A673 (cell line): ENCODE measurements around the gene PTPRK. TPM values are rescaled to one million over a fixed set of nuclear protein-coding genes. Genes with fewer than 3 reads are reported as not detected.

Experiments
- BruUV-seq: library from RNA; stranded (reverse); fragments of 400-500 nt; replicated peaks from 2 replicates; lab custom pipeline; 2021; lab: Mats Ljungman, UMichigan
- CTCF ChIA-PET: fragments of 300-600 bp; sonication (Branson Sonifier 250); formaldehyde crosslinking; loops from one replicate; lab custom pipeline; 2022; ENCODE audit warnings: antibody characterized with exemption; lab: Charles Lee
- POLR2A ChIA-PET: fragments of 300-600 bp; sonication (Branson Sonifier 250); formaldehyde crosslinking; loops from one replicate; lab custom pipeline; 2022; ENCODE audit warnings: antibody characterized with exemption; ENCODE audit not compliant: low non-redundant PET; lab: Charles Lee
- DNase-seq: peaks from one replicate; pipeline ENCODE4 v3.0.0-alpha.2; 2015; ENCODE audit warnings: low spot score
- H3K27ac ChIP-seq: fragments of 200-600 bp; sonication (generic); 2 replicates; pipeline ENCODE4 v1.5.1; 2016; ENCODE audit warnings: mixed run types, low read depth, mild to moderate bottlenecking, mixed read lengths, antibody characterized with exemption, low read length; ENCODE audit not compliant: poor library complexity, severe bottlenecking
- H3K27me3 ChIP-seq: fragments of 200-600 bp; sonication (generic); replicated peaks from 2 replicates; pipeline ENCODE4 v1.6.1; 2017; ENCODE audit warnings: mixed run types, low read depth, mild to moderate bottlenecking, mixed read lengths, antibody characterized with exemption, low read length; ENCODE audit not compliant: insufficient read depth, poor library complexity
- H3K36me3 ChIP-seq: fragments of 200-600 bp; sonication (generic); 2 replicates; pipeline ENCODE4 v1.6.1; 2016; ENCODE audit warnings: mixed run types, mild to moderate bottlenecking, mixed read lengths, antibody characterized with exemption, low read length; ENCODE audit not compliant: insufficient read depth, poor library complexity, severe bottlenecking
- H3K4me1 ChIP-seq: fragments of 200-600 bp; sonication (generic); 2 replicates; pipeline ENCODE4 v1.6.1; 2017; ENCODE audit warnings: mixed run types, mild to moderate bottlenecking, mixed read lengths, antibody characterized with exemption, low read length; ENCODE audit not compliant: insufficient read depth, poor library complexity, severe bottlenecking
- H3K4me3 ChIP-seq: fragments of 200-600 bp; sonication (generic); 2 replicates; pipeline ENCODE4 v1.5.1; 2016; ENCODE audit warnings: low read depth, mixed run types, mild to moderate bottlenecking, mixed read lengths, low read length; ENCODE audit not compliant: poor library complexity, severe bottlenecking
- H3K9me3 ChIP-seq: fragments of 200-600 bp; sonication (generic); 2 replicates; pipeline ENCODE4 v1.6.1; 2016; ENCODE audit warnings: mixed run types, low read depth, mild to moderate bottlenecking, mixed read lengths, antibody characterized with exemption, low read length; ENCODE audit not compliant: poor library complexity, severe bottlenecking
- CTCF ChIP-seq: fragments of 300-800, 200-600 bp; sonication (generic); conservative IDR thresholded peaks from 2 replicates; pipeline ENCODE4 v1.5.1; 2017; ENCODE audit warnings: low read depth, mild to moderate bottlenecking, antibody characterized with exemption, low read length, moderate library complexity, mixed read lengths
- EZH2 ChIP-seq: fragments of 200-600 bp; sonication (generic); IDR thresholded peaks from 2 replicates; pipeline ENCODE4 v1.6.1; 2017; ENCODE audit warnings: borderline replicate concordance, low read depth, mild to moderate bottlenecking, mixed read lengths, antibody characterized with exemption, low read length; ENCODE audit not compliant: poor library complexity, severe bottlenecking
- intact Hi-C: fragments of 100-400 bp; cut with micrococcal nuclease; formaldehyde crosslinking; loops from one replicate; pipeline ENCODE4 v1.10.0; 2022; ENCODE audit not compliant: unreplicated experiment
- total RNA-seq: library from RNA; stranded (reverse); gene quantifications from 2 replicates; pipeline ENCODE4 v1.2.3, GENCODE V29; 2021

Gene PTPRK
- total RNA-seq, 1 experiment from 2014 or later, result 77.3 TPM

GRCh38 chr6:128271011-128271410 is 249.4 kb downstream of the PTPRK start:
- no peaks in the 10 kb centered on the region for H3K36me3 ChIP-seq
- H3K9me3 ChIP-seq, result no peaks in the 10 kb centered on the region
- TF ChIP-seq CTCF (no peak), EZH2 (no peak)
- no peak overlapping the region for H3K4me3 ChIP-seq
- H3K4me1 ChIP-seq, result peaks cover 5% of the 10 kb centered on the region
- H3K27ac ChIP-seq, result no peak overlapping the region
- no peak for DNase-seq
- no TSS peak for BruUV-seq
- ChIA-PET POLR2A (no interaction called here), CTCF (no interaction called here)
- no peaks in the 10 kb centered on the region for H3K27me3 ChIP-seq
- intact Hi-C loops, result no loop called here

GRCh38 chr6:128266946-128267345 is 253.5 kb downstream of the PTPRK start:
- POLR2A ChIA-PET, result interaction anchor here (0.7 kb wide), 1 partner anchor 23 kb away, joined by 3 read pairs; no protein-coding TSS in a partner anchor
- Histone ChIP-seq H3K36me3 (no peaks in the 10 kb centered on the region), H3K9me3 (no peaks in the 10 kb centered on the region), H3K27ac (no peak overlapping the region), H3K4me3 (no peak overlapping the region), H3K4me1 (no peaks in the 10 kb centered on the region), H3K27me3 (no peaks in the 10 kb centered on the region)
- TF ChIP-seq EZH2, result no peak
- no peak for TF ChIP-seq CTCF
- no peak for DNase-seq
- no TSS peak for BruUV-seq
- intact Hi-C loops, result no loop called here
- CTCF ChIA-PET, result no interaction called here

GRCh38 chr6:128265706-128266105 is 254.7 kb downstream of the PTPRK start:
- DNase-seq, result no peak
- no peaks in the 10 kb centered on the region for H3K9me3 ChIP-seq
- intact Hi-C loops, result no loop called here
- CTCF ChIA-PET, result no interaction called here
- no TSS peak for BruUV-seq
- no peak overlapping the region for H3K4me3 ChIP-seq
- no peaks in the 10 kb centered on the region for H3K4me1 ChIP-seq
- H3K36me3 ChIP-seq, result no peaks in the 10 kb centered on the region
- POLR2A ChIA-PET, result no interaction called here
- H3K27ac ChIP-seq, result no peak overlapping the region
- TF ChIP-seq EZH2 (no peak), CTCF (no peak)
- H3K27me3 ChIP-seq, result no peaks in the 10 kb centered on the region
